Mesenchymal stem cell (in vitro differentiated cells and primary cell): Measurements from ENCODE around the gene MCM7.

Source experiments
- DNase-seq: peaks from one replicate; pipeline ENCODE4 v3.0.0-alpha.2; 2013
- H2AFZ ChIP-seq: one replicate; pipeline ENCODE4 v1.6.1; 2013; ENCODE audit warnings: low read depth, mild to moderate bottlenecking, control low read depth, inconsistent platforms, low read length, moderate library complexity
- H2AK5ac ChIP-seq: 2 replicates; pipeline ENCODE4 v1.6.1; 2013; ENCODE audit warnings: low read length, moderate library complexity, mild to moderate bottlenecking, inconsistent platforms; ENCODE audit not compliant: severe bottlenecking
- H2BK120ac ChIP-seq: one replicate; pipeline ENCODE4 v1.6.1; 2013; ENCODE audit warnings: low read depth, mild to moderate bottlenecking, inconsistent platforms, low read length, moderate library complexity
- H2BK12ac ChIP-seq, 2 experiments: one replicate each; pipeline ENCODE4 v1.6.1; 2013; ENCODE audit warnings: inconsistent platforms in 2 of 2, low read length in 2 of 2, mild to moderate bottlenecking in 2 of 2, moderate library complexity in 2 of 2, control low read depth in 1 of 2
- H2BK15ac ChIP-seq: one replicate; pipeline ENCODE4 v1.6.1; 2013; ENCODE audit warnings: mild to moderate bottlenecking, low read depth, inconsistent platforms; ENCODE audit not compliant: poor library complexity, severe bottlenecking
- H2BK5ac ChIP-seq: 2 replicates; pipeline ENCODE4 v1.6.1; 2013; ENCODE audit warnings: low read depth, mild to moderate bottlenecking, low read length, control low read depth, inconsistent platforms; ENCODE audit not compliant: poor library complexity, severe bottlenecking
- H3K14ac ChIP-seq, 2 experiments: one replicate each; pipeline ENCODE4 v1.6.1; 2013; ENCODE audit warnings: inconsistent platforms in 2 of 2, low read length in 2 of 2, control low read depth in 1 of 2, mild to moderate bottlenecking in 1 of 2, moderate library complexity in 1 of 2
- H3K18ac ChIP-seq, 2 experiments: one replicate each; pipeline ENCODE4 v1.6.1; 2013; ENCODE audit warnings: inconsistent platforms in 2 of 2, low read length in 2 of 2, control low read depth in 1 of 2, low read depth in 1 of 2, mild to moderate bottlenecking in 1 of 2
- H3K23ac ChIP-seq, 2 experiments: one replicate each; pipeline ENCODE4 v1.6.1; 2013; ENCODE audit warnings: inconsistent platforms in 2 of 2, low read length in 2 of 2, mild to moderate bottlenecking in 2 of 2, moderate library complexity in 2 of 2, control low read depth in 1 of 2
- H3K27ac ChIP-seq: 2 replicates; pipeline ENCODE4 v1.5.1; 2013; ENCODE audit warnings: mild to moderate bottlenecking, moderate library complexity, low read length, control low read depth, inconsistent platforms; ENCODE audit not compliant: poor library complexity, severe bottlenecking
- H3K27me3 ChIP-seq, 2 experiments: 2 replicates each; pipeline versions ENCODE4 v1.6.1 to v1.7.0; 2013; ENCODE audit warnings: low read length in 2 of 2, mild to moderate bottlenecking in 2 of 2, moderate library complexity in 2 of 2, control low read depth in 1 of 2, inconsistent platforms in 1 of 2; ENCODE audit not compliant: control insufficient read depth in 1 of 2, insufficient read depth in 1 of 2
- H3K36me3 ChIP-seq, 2 experiments: 2 replicates each; pipeline versions ENCODE4 v1.6.1 to v1.7.0; 2013; ENCODE audit warnings: low read length in 2 of 2, control low read depth in 1 of 2, inconsistent platforms in 1 of 2, low read depth in 1 of 2, mild to moderate bottlenecking in 1 of 2; ENCODE audit not compliant: insufficient read depth in 2 of 2, control insufficient read depth in 1 of 2
- H3K4ac ChIP-seq, 2 experiments: one replicate each; pipeline ENCODE4 v1.6.1; 2013; ENCODE audit warnings: inconsistent platforms in 2 of 2, low read length in 2 of 2, mild to moderate bottlenecking in 2 of 2, moderate library complexity in 2 of 2, control low read depth in 1 of 2, low read depth in 1 of 2
- H3K4me1 ChIP-seq: 2 replicates; pipeline ENCODE4 v1.6.1; 2013; ENCODE audit warnings: low read depth, low read length, control low read depth; ENCODE audit not compliant: control insufficient read depth, insufficient read depth
- H3K4me2 ChIP-seq: 2 replicates; pipeline ENCODE4 v1.6.1; 2013; ENCODE audit warnings: low read length, mild to moderate bottlenecking, inconsistent platforms; ENCODE audit not compliant: poor library complexity, severe bottlenecking
- H3K4me3 ChIP-seq, 2 experiments: 2 replicates each; pipeline versions ENCODE4 v1.5.1 to v1.7.0; 2013; ENCODE audit warnings: low read length in 2 of 2, mild to moderate bottlenecking in 2 of 2, control low read depth in 1 of 2, low read depth in 1 of 2; ENCODE audit not compliant: insufficient read depth in 1 of 2
- H3K79me1 ChIP-seq: replicated peaks from 2 replicates; pipeline ENCODE4 v1.6.1; 2013; ENCODE audit warnings: mild to moderate bottlenecking, control low read depth, low read length, inconsistent platforms; ENCODE audit not compliant: poor library complexity, severe bottlenecking
- H3K9ac ChIP-seq: 2 replicates; pipeline ENCODE4 v1.7.0; 2013; ENCODE audit warnings: mild to moderate bottlenecking, low read length, moderate library complexity
- H3K9me3 ChIP-seq: 2 replicates; pipeline ENCODE4 v1.7.0; 2013; ENCODE audit warnings: mild to moderate bottlenecking, low read length; ENCODE audit not compliant: control insufficient read depth
- H4K8ac ChIP-seq: one replicate; pipeline ENCODE4 v1.6.1; 2013; ENCODE audit warnings: inconsistent platforms, mild to moderate bottlenecking, low read length, moderate library complexity
- H4K91ac ChIP-seq: one replicate; pipeline ENCODE4 v1.6.1; 2013; ENCODE audit warnings: mild to moderate bottlenecking, low read length, inconsistent platforms
- WGBS: methylation state at CpG from one replicate; pipeline ENCODE4 v1.1.7; 2013; ENCODE audit warnings: mixed read lengths; 5-methylcytosine and 5-hydroxymethylcytosine counted together

MCM7 gene

DNA sequence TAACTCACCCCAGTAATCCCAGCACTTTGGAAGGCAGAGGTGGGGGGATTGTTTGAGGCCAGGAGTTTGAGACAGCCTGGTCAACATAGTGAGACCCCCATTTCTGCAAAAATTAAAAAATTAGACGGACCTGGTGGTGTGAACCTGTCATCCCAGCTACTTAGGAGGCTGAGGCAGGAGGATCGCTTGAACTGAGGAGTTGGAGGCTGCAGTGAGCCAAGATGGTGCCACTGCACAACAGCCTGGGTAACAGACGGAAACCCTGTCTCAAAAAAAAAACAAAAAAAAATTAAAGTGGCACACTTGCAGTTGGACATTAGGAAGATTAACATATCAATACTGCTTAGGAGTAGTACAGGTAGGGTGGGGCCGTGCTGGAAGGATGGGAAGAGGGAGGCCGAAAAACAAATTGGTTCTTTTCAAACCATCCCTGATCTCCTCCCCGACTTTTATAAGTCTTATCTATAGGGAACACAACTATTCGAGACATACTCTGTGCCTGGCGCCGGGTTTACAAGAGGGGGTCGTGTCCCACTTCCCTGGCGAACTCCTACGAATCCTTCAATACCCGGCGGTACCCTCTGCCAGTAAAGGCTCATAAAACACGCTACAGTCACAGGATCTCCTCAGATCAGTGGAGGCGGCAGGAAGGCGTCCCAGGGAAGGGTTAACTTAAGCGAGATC lies 17.3 kb upstream of the MCM7 start:
- Histone ChIP-seq H3K23ac (no peak overlapping the region), H3K4me3 (peak overlapping the region; percentile 75 to 97), H3K18ac (peak overlapping the region; percentile 52 to 94), H2BK120ac (no peak overlapping the region), H2BK5ac (no peak overlapping the region), H4K91ac (peak overlapping the region; percentile 2), H2AK5ac (peak overlapping the region; percentile 24), H3K4me1 (peaks cover 11% of the 10 kb centered on the region), H3K27ac (peak overlapping the region; percentile 23), H3K9me3 (no peaks in the 10 kb centered on the region), H3K36me3 (peaks cover 17 to 22% of the 10 kb centered on the region in 2 experiments), H2AFZ (peak overlapping the region; percentile 6), H3K9ac (peak overlapping the region; percentile 94), H3K79me1 (peaks cover 34% of the 10 kb centered on the region), H4K8ac (no peak overlapping the region), H3K27me3 (no peaks in the 10 kb centered on the region), H3K14ac (no peak overlapping the region), H3K4ac (peak overlapping the region in 1 of 2 experiments; percentile 65), H3K4me2 (peak overlapping the region; percentile 81), H2BK12ac (peak overlapping the region in 1 of 2 experiments; percentile 66), H2BK15ac (peak overlapping the region; percentile 96)
- WGBS, result 15% methylated on average over 16 of the region's 18 CpGs
- no peak for DNase-seq

DNA sequence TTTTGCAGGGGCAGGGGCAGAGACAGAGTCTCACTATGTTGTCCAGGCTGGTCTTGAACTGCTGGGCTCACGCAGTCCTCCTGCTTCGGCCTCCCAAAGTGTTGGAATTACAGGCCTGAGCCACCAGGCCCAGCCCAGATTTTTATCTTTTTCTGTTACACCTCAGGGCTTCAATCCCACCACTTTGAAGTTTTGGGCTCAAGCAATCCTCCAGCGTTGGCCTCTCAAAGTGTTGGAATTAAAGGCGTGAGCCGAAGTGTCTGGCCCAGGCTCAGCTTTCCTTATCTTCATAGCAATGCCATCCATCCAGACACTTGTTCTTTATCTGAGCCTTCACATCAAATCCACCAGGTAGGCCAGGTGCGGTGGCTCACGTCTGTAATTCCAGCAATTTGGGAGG lies 13.8 kb upstream of the MCM7 start:
- Histone ChIP-seq H4K91ac (no peak overlapping the region), H3K23ac (no peak overlapping the region), H2BK120ac (no peak overlapping the region), H3K18ac (no peak overlapping the region), H3K4me3 (no peak overlapping the region), H3K79me1 (peaks cover 22% of the 10 kb centered on the region), H3K4me1 (peaks cover 4% of the 10 kb centered on the region), H2AFZ (no peak overlapping the region), H4K8ac (no peak overlapping the region), H2BK15ac (no peak overlapping the region), H2BK5ac (no peak overlapping the region), H3K4me2 (no peak overlapping the region), H3K9me3 (no peaks in the 10 kb centered on the region), H3K14ac (no peak overlapping the region), H3K27ac (no peak overlapping the region), H2AK5ac (no peak overlapping the region), H3K9ac (no peak overlapping the region), H3K4ac (no peak overlapping the region), H3K36me3 (peaks cover 39 to 40% of the 10 kb centered on the region in 2 experiments), H3K27me3 (no peaks in the 10 kb centered on the region), H2BK12ac (no peak overlapping the region)
- no peak for DNase-seq
- WGBS, result 98% methylated on average over 7 of the region's 7 CpGs

DNA sequence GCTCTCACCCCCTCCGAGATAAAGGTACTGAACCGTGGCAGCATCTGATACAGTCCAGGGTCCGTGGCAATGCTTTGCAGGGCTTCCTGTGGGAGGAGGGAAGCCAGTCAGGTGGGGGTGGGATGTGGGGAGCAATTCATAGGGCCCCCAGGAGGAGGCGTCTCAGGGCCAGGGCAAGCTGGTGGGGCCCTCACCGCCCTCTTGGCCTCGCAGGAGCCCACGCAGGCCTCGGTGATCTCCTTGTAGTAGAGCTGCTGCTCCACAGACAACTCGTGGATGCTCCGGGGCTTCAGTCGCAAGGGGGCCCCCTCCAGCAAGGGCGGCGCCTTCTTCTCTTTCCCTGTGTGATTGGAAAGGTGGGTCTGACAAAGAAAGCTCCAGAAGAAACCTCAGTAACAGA lies 10.7 kb upstream of the MCM7 start:
- Histone ChIP-seq H2BK12ac (no peak overlapping the region), H3K79me1 (peaks cover 23% of the 10 kb centered on the region), H2AFZ (no peak overlapping the region), H3K4me2 (no peak overlapping the region), H3K27ac (no peak overlapping the region), H3K9ac (no peak overlapping the region), H4K91ac (no peak overlapping the region), H2BK120ac (no peak overlapping the region), H3K4ac (no peak overlapping the region), H3K9me3 (no peaks in the 10 kb centered on the region), H3K4me3 (no peak overlapping the region), H3K4me1 (no peaks in the 10 kb centered on the region), H3K23ac (no peak overlapping the region), H2BK5ac (no peak overlapping the region), H3K14ac (no peak overlapping the region), H3K36me3 (peaks cover 66 to 68% of the 10 kb centered on the region in 2 experiments), H2BK15ac (no peak overlapping the region), H4K8ac (no peak overlapping the region), H3K27me3 (no peaks in the 10 kb centered on the region), H3K18ac (no peak overlapping the region), H2AK5ac (no peak overlapping the region)
- WGBS, result 94% methylated on average over 10 of the region's 13 CpGs
- no peak for DNase-seq

GRCh38 chr7:100111156-100111555 lies 10.0 kb upstream of the MCM7 start:
- no peak overlapping the region for H2BK120ac ChIP-seq
- no peak overlapping the region for H2AFZ ChIP-seq
- no peak overlapping the region for H3K14ac ChIP-seq
- no peak overlapping the region for H2AK5ac ChIP-seq
- H3K27ac ChIP-seq, result no peak overlapping the region
- H3K4me2 ChIP-seq, result no peak overlapping the region
- H2BK5ac ChIP-seq, result no peak overlapping the region
- DNase-seq, result no peak
- no peak overlapping the region for H3K18ac ChIP-seq
- no peak overlapping the region for H3K9ac ChIP-seq
- 96% methylated on average over 7 of the region's 7 CpGs for WGBS
- peaks cover 22% of the 10 kb centered on the region for H3K79me1 ChIP-seq
- no peak overlapping the region for H4K8ac ChIP-seq
- H3K4me1 ChIP-seq, result no peaks in the 10 kb centered on the region
- H3K4me3 ChIP-seq, result no peak overlapping the region
- no peaks in the 10 kb centered on the region for H3K9me3 ChIP-seq
- H3K4ac ChIP-seq, result no peak overlapping the region
- no peak overlapping the region for H2BK15ac ChIP-seq
- H3K23ac ChIP-seq, result peak overlapping the region in 1 of 2 experiments; percentile 28
- H3K27me3 ChIP-seq, result no peaks in the 10 kb centered on the region
- H2BK12ac ChIP-seq, result no peak overlapping the region
- H3K36me3 ChIP-seq, result peaks cover 73 to 76% of the 10 kb centered on the region in 2 experiments
- H4K91ac ChIP-seq, result no peak overlapping the region
